Small intestine (tissue), 7 donors: ENCODE results near the gene SEL1L. TPM values are rescaled to one million over a fixed set of nuclear protein-coding genes. Genes with fewer than 3 reads are reported as not detected.
A peak's percentile ranks its signal among the peaks of the same experiment; 100 is the strongest.

Experiments
- DNase-seq, 2 donors: peaks; one replicate each; pipeline versions ENCODE4 v3.0.0 to v3.0.0-alpha.2; 2013
- FAIRE-seq: peaks from 2 replicates; lab custom pipeline; 2012; peaks lifted over from hg19 to GRCh38; lab: Jason Lieb, UNC
- H3K27ac ChIP-seq, 3 donors: one replicate each; pipeline ENCODE4 v1.5.1; 2013; ENCODE audit warnings: low read length in 2 of 3, mild to moderate bottlenecking in 2 of 3, control low read depth in 1 of 3, inconsistent platforms in 1 of 3, low read depth in 1 of 3, moderate library complexity in 1 of 3
- H3K27me3 ChIP-seq, 3 donors: one replicate each; pipeline ENCODE4 v1.6.1; 2013; ENCODE audit warnings: low read length in 3 of 3, inconsistent platforms in 1 of 3; ENCODE audit not compliant: control insufficient read depth in 3 of 3, insufficient read depth in 3 of 3
- H3K36me3 ChIP-seq, 3 donors: one replicate each; pipeline ENCODE4 v1.6.1; 2013; ENCODE audit warnings: low read length in 3 of 3, inconsistent platforms in 1 of 3, low read depth in 1 of 3, mild to moderate bottlenecking in 1 of 3, moderate library complexity in 1 of 3; ENCODE audit not compliant: control insufficient read depth in 3 of 3, insufficient read depth in 2 of 3
- H3K4me1 ChIP-seq, 3 donors: one replicate each; pipeline ENCODE4 v1.6.1; 2013; ENCODE audit warnings: low read length in 2 of 3, inconsistent platforms in 1 of 3, low read depth in 1 of 3, mild to moderate bottlenecking in 1 of 3, moderate library complexity in 1 of 3; ENCODE audit not compliant: control insufficient read depth in 3 of 3, insufficient read depth in 2 of 3
- H3K4me3 ChIP-seq, 3 donors: one replicate each; pipeline ENCODE4 v1.5.1; 2013; ENCODE audit warnings: low read length in 3 of 3, control low read depth in 1 of 3, inconsistent platforms in 1 of 3, low read depth in 1 of 3, mild to moderate bottlenecking in 1 of 3, moderate library complexity in 1 of 3
- H3K9me3 ChIP-seq, 2 donors: one replicate each; pipeline ENCODE4 v1.6.1; 2013; ENCODE audit warnings: low read depth in 1 of 2, low read length in 1 of 2; ENCODE audit not compliant: control insufficient read depth in 2 of 2, insufficient read depth in 1 of 2
- WGBS, 3 donors: extraction: QIAGEN DNeasy Blood & Tissue Kit; methylation state at CpG; one replicate each; pipeline ENCODE4 v1.1.7; 2013; 5-methylcytosine and 5-hydroxymethylcytosine counted together
- polyA plus RNA-seq, 4 donors: library from polyadenylated mRNA; stranded (reverse) in 3 of 4; unstranded in 1 of 4; fragments of 200-250 nt in 3 of 4; fragments of 120-200 nt in 1 of 4; gene quantifications; one replicate each; pipeline versions ENCODE4 v1.2.1 to v1.2.3, GENCODE V29; 2013
- donor health status: healthy with polysubstance abuse.
- donor health status: control.
- donor health status: control.
- donor health status: Bipolar disorder and iron deficiency.
- donor health status: healthy.

SEL1L gene
- polyA plus RNA-seq, 4 donors, result 7.4 to 63.2 (median 15.5) TPM

GRCh38 chr14:81480741-81481140, 52.9 kb downstream of the SEL1L start:
- Histone ChIP-seq H3K4me1 (no peaks in the 10 kb centered on the region), H3K9me3 (no peaks in the 10 kb centered on the region), H3K27ac (no peak overlapping the region), H3K4me3 (no peak overlapping the region), H3K27me3 (no peaks in the 10 kb centered on the region), H3K36me3 (peaks cover 14 to 28% (median 28%) of the 10 kb centered on the region in 3 donors)
- no peak for FAIRE-seq
- peak in 1 of 2 donors; percentile 14 for DNase-seq
- WGBS, 3 donors, result 73 to 92% (median 90%) methylated on average over 5 of the region's 5 CpGs

GRCh38 chr14:81478446-81478845, 55.2 kb downstream of the SEL1L start:
- WGBS, 3 donors, result 5 to 55% (median 27%) methylated on average over 3 of the region's 3 CpGs
- H3K27me3 ChIP-seq, result no peaks in the 10 kb centered on the region
- peak overlapping the region in 1 of 3 donors; percentile 26 for H3K27ac ChIP-seq
- no peaks in the 10 kb centered on the region for H3K9me3 ChIP-seq
- H3K4me3 ChIP-seq, result no peak overlapping the region
- peaks cover 16 to 25% (median 23%) of the 10 kb centered on the region in 3 donors for H3K36me3 ChIP-seq
- no peaks in the 10 kb centered on the region for H3K4me1 ChIP-seq
- FAIRE-seq, result no peak
- peak in 1 of 2 donors; percentile 63 for DNase-seq

GRCh38 chr14:81476816-81477215, 56.8 kb downstream of the SEL1L start:
- peaks cover 14 to 27% (median 23%) of the 10 kb centered on the region in 3 donors for H3K36me3 ChIP-seq
- 87 to 95% (median 94%) methylated on average over 5 of the region's 5 CpGs for WGBS, 3 donors
- FAIRE-seq, result no peak

GRCh38 chr14:81474685-81475324, 58.8 kb downstream of the SEL1L start:
- H3K4me1 ChIP-seq, result no peaks in the 10 kb centered on the region
- no peak for DNase-seq
- H3K27me3 ChIP-seq, result no peaks in the 10 kb centered on the region
- H3K4me3 ChIP-seq, result no peak overlapping the region
- peak overlapping the region in 2 of 3 donors; percentile 21 to 32 for H3K27ac ChIP-seq
- H3K9me3 ChIP-seq, result no peaks in the 10 kb centered on the region
- peaks cover 14 to 19% (median 18%) of the 10 kb centered on the region in 3 donors for H3K36me3 ChIP-seq
- WGBS, 3 donors, result 84 to 94% (median 88%) methylated on average over 5 of the region's 5 CpGs
- FAIRE-seq, result no peak

More at GRCh38 chr14:81476816-81477215, 56.8 kb downstream of the SEL1L start:
- DNase-seq, result no peak
- Histone ChIP-seq H3K4me3 (no peak overlapping the region), H3K4me1 (no peaks in the 10 kb centered on the region), H3K9me3 (no peaks in the 10 kb centered on the region), H3K27ac (peak overlapping the region in 1 of 3 donors; percentile 9), H3K27me3 (no peaks in the 10 kb centered on the region)

- peaks cover 10 to 14% (median 13%) of the 10 kb centered on the region in 3 donors for H3K36me3 ChIP-seq
- DNase-seq (peak in 1 of 2 donors; percentile 17), FAIRE-seq (peak; percentile 86)
- 30 to 41% (median 39%) methylated on average over 2 of the region's 2 CpGs for WGBS, 3 donors
- peak overlapping the region in 1 of 3 donors; percentile 44 for H3K27ac ChIP-seq
- no peaks in the 10 kb centered on the region for H3K27me3 ChIP-seq
- H3K4me3 ChIP-seq, result no peak overlapping the region
- no peaks in the 10 kb centered on the region for H3K9me3 ChIP-seq
- H3K4me1 ChIP-seq, result no peaks in the 10 kb centered on the region
Observed at GRCh38 chr14:81474148-81474492, 59.5 kb downstream of the SEL1L start.

- DNase-seq, result no peak
- Histone ChIP-seq H3K27me3 (no peaks in the 10 kb centered on the region), H3K4me3 (no peak overlapping the region), H3K9me3 (no peaks in the 10 kb centered on the region), H3K27ac (no peak overlapping the region), H3K4me1 (no peaks in the 10 kb centered on the region), H3K36me3 (peaks cover 7 to 14% (median 12%) of the 10 kb centered on the region in 3 donors)
- FAIRE-seq, result no peak
- 60 to 71% (median 65%) methylated on average over 3 of the region's 3 CpGs for WGBS, 3 donors
Observed at GRCh38 chr14:81473456-81474147, 60.1 kb downstream of the SEL1L start.

- H3K27ac ChIP-seq, result peak overlapping the region in 2 of 3 donors; percentile 29 to 32
- H3K4me3 ChIP-seq, result no peak overlapping the region
- DNase-seq (no peak), FAIRE-seq (no peak)
- peaks cover 6 to 12% (median 7%) of the 10 kb centered on the region in 3 donors for H3K36me3 ChIP-seq
- no peaks in the 10 kb centered on the region for H3K9me3 ChIP-seq
- no peaks in the 10 kb centered on the region for H3K27me3 ChIP-seq
- 74 to 96% (median 91%) methylated on average over 3 of the region's 3 CpGs for WGBS, 3 donors
- no peaks in the 10 kb centered on the region for H3K4me1 ChIP-seq
Observed at GRCh38 chr14:81472096-81472800, 61.4 kb downstream of the SEL1L start.

GRCh38 chr14:81471062-81471461, 62.6 kb downstream of the SEL1L start:
- no peak for FAIRE-seq
- H3K36me3 ChIP-seq, result peaks cover 2 to 8% (median 4%) of the 10 kb centered on the region in 3 donors

More at GRCh38 chr14:81471062-81471461, 62.6 kb downstream of the SEL1L start:
- H3K4me1 ChIP-seq, result no peaks in the 10 kb centered on the region
- H3K9me3 ChIP-seq, result no peaks in the 10 kb centered on the region
- no peak overlapping the region for H3K4me3 ChIP-seq
- H3K27ac ChIP-seq, result no peak overlapping the region
- DNase-seq, result no peak
- 61 to 75% (median 68%) methylated on average over 7 of the region's 7 CpGs for WGBS, 3 donors
- no peaks in the 10 kb centered on the region for H3K27me3 ChIP-seq
